Measurements from ENCODE around the gene GH1.
"Not testable (repeated sequence)": the region's sequence is repeated elsewhere in the genome, so short reads cannot be mapped to it uniquely, and the experiment has no call there.

Gene GH1

GRCh38 chr17:63926164-63926563 is 7.5 kb upstream of the GH1 start:
- no peak for DNase-seq (ENCODE audit: low spot score)

GRCh38 chr17:63925615-63926014 is 7.0 kb upstream of the GH1 start:
- DNase-seq (ENCODE audit: low spot score): no peak

GRCh38 chr17:63922402-63922801 is 3.8 kb upstream of the GH1 start:
- not testable (repeated sequence) for DNase-seq (ENCODE audit: low spot score)

GRCh38 chr17:63920779-63921178 is 2.1 kb upstream of the GH1 start:
- DNase-seq (ENCODE audit: low spot score): not testable (repeated sequence)

GRCh38 chr17:63920050-63920449 is 1.4 kb upstream of the GH1 start:
- DNase-seq (ENCODE audit: low spot score): not testable (repeated sequence)

- DNase-seq (ENCODE audit: low spot score): peak; percentile 79
Measured at GRCh38 chr17:63919311-63919723, 678 bp upstream of the GH1 start.

GRCh38 chr17:63918305-63918704 is 334 bp downstream of the GH1 start:
- no peak for DNase-seq (ENCODE audit: low spot score)

- DNase-seq (ENCODE audit: low spot score): no peak
Measured at GRCh38 chr17:63917646-63918045, 993 bp downstream of the GH1 start.

GRCh38 chr17:63917206-63917605 is 1.4 kb downstream of the GH1 start:
- not testable (repeated sequence) for DNase-seq (ENCODE audit: low spot score)

- DNase-seq (ENCODE audit: low spot score): no peak
Measured at GRCh38 chr17:63916566-63917185, 2.0 kb downstream of the GH1 start.

- not testable (repeated sequence) for DNase-seq (ENCODE audit: low spot score)
Measured at GRCh38 chr17:63915753-63916152, 2.9 kb downstream of the GH1 start.

- DNase-seq (ENCODE audit: low spot score): no peak
Measured at GRCh38 chr17:63914471-63914870, 4.2 kb downstream of the GH1 start.

GRCh38 chr17:63911657-63912100 is 7.0 kb downstream of the GH1 start:
- DNase-seq (ENCODE audit: low spot score): no peak

- DNase-seq (ENCODE audit: low spot score): no peak
Measured at GRCh38 chr17:63911041-63911635, 7.5 kb downstream of the GH1 start, which contains the start of gene CSHL1. TSS of gene CSHL1 (minus strand) at chr17:63911258. CDS start at chr17:63911196, 62 bp downstream.

GRCh38 chr17:63910096-63910495 is 8.5 kb downstream of the GH1 start:
- no peak for DNase-seq (ENCODE audit: low spot score)

- DNase-seq (ENCODE audit: low spot score): not testable (repeated sequence)
Measured at GRCh38 chr17:63909586-63909985, 9.1 kb downstream of the GH1 start.

GRCh38 chr17:63907161-63907778 is 11.4 kb downstream of the GH1 start:
- DNase-seq (ENCODE audit: low spot score): not testable (repeated sequence)

GRCh38 chr17:63904796-63905195 is 13.8 kb downstream of the GH1 start:
- DNase-seq (ENCODE audit: low spot score): not testable (repeated sequence)

- not testable (repeated sequence) for DNase-seq (ENCODE audit: low spot score)
Measured at GRCh38 chr17:63903787-63904201, 14.8 kb downstream of the GH1 start.

- not testable (repeated sequence) for DNase-seq (ENCODE audit: low spot score)
Measured at GRCh38 chr17:63901971-63902370, 16.7 kb downstream of the GH1 start.

- not testable (repeated sequence) for DNase-seq (ENCODE audit: low spot score)
Measured at GRCh38 chr17:63898899-63899798, 19.5 kb downstream of the GH1 start.

All from hepatic stellate cell (primary cell).